Activated naive CD4-positive, alpha-beta T cell treated with anti-CD3 and anti-CD28 coated beads for 36 hours (primary cell): ENCODE measurements around the gene ATP5F1D. TPM values are rescaled to one million over a fixed set of nuclear protein-coding genes. Genes with fewer than 3 reads are reported as not detected.
"Not testable (repeated sequence)": the region's sequence is repeated elsewhere in the genome, so short reads cannot be mapped to it uniquely, and the experiment has no call there.

Experiments used
- CTCF ChIA-PET: fragments of 350-600 bp; sonication (Branson Sonifier 250); formaldehyde crosslinking; loops from one replicate; lab custom pipeline; 2021; ENCODE audit warnings: antibody characterized with exemption; lab: Charles Lee
- DNase-seq: peaks from one replicate; pipeline ENCODE4 v3.0.0-alpha.2; 2020
- H3K27ac Mint-ChIP-seq: one replicate; pipeline ENCODE4 v1.8.0; 2021; ENCODE audit warnings: mild to moderate bottlenecking, mixed read lengths
- H3K27me3 Mint-ChIP-seq: one replicate; pipeline ENCODE4 v1.8.0; 2021; ENCODE audit warnings: low read depth, mixed read lengths
- H3K36me3 Mint-ChIP-seq: one replicate; pipeline ENCODE4 v1.8.0; 2021; ENCODE audit warnings: low read depth, mixed read lengths
- H3K4me1 Mint-ChIP-seq: one replicate; pipeline ENCODE4 v1.8.0; 2021; ENCODE audit warnings: low read depth, mixed read lengths
- H3K4me3 Mint-ChIP-seq: one replicate; pipeline ENCODE4 v1.8.0; 2021; ENCODE audit warnings: mild to moderate bottlenecking, moderate library complexity, mixed read lengths
- H3K9me3 Mint-ChIP-seq: one replicate; pipeline ENCODE4 v1.8.0; 2021; ENCODE audit warnings: mixed read lengths
- intact Hi-C: fragments of 100-400 bp; cut with micrococcal nuclease; formaldehyde crosslinking; loops from one replicate; pipeline ENCODE4 v1.15.1; 2023
- total RNA-seq, 2 experiments: library from RNA; stranded (reverse); gene quantifications; one replicate each; pipeline ENCODE4 v1.2.3, GENCODE V29; 2021

Gene ATP5F1D
- total RNA-seq, 2 experiments from 2014 or later, result 153 TPM

- intact Hi-C loops, result no loop called here
- Mint-ChIP-seq H3K4me3 (peak within 1 kb of the TSS; percentile 68), H3K4me1 (peaks cover 28% of the 10 kb centered on the region), H3K27ac (no peak within 1 kb of the TSS), H3K36me3 (no peaks in the 10 kb centered on the region), H3K27me3 (peaks cover 10% of the 10 kb centered on the region), H3K9me3 (no peaks in the 10 kb centered on the region)
- CTCF ChIA-PET, result interaction anchor here (0.6 to 1.1 kb wide), 3 partner anchors 23 to 46 kb away, joined by 3 read pairs; no protein-coding TSS in a partner anchor
- DNase-seq, result no peak
Measured at GRCh38 chr19:1237754-1238368, 3.7 kb upstream of the ATP5F1D start, which contains the start of gene CBARP. TSS of gene CBARP (minus strand) at chr19:1238005. CDS start at chr19:1236100, 1,905 bp downstream.

GRCh38 chr19:1238369-1239303, 2.9 kb upstream of the ATP5F1D start:
- H3K9me3 Mint-ChIP-seq, result no peaks in the 10 kb centered on the region

GRCh38 chr19:1239420-1239795, 2.1 kb upstream of the ATP5F1D start:
- no peak for DNase-seq
- H3K9me3 Mint-ChIP-seq, result no peaks in the 10 kb centered on the region
- peaks cover 10% of the 10 kb centered on the region for H3K27me3 Mint-ChIP-seq
- intact Hi-C loops, result no loop called here
- peak overlapping the region; percentile 24 for H3K4me3 Mint-ChIP-seq
- CTCF ChIA-PET, result interaction anchor here (1.3 kb wide), 1 partner anchor 126 kb away, joined by 3 read pairs; no protein-coding TSS in a partner anchor
- H3K36me3 Mint-ChIP-seq, result no peaks in the 10 kb centered on the region
- H3K4me1 Mint-ChIP-seq, result peaks cover 39% of the 10 kb centered on the region
- H3K27ac Mint-ChIP-seq, result no peak overlapping the region

More at GRCh38 chr19:1238369-1239303, 2.9 kb upstream of the ATP5F1D start:
- Mint-ChIP-seq H3K27me3 (peaks cover 10% of the 10 kb centered on the region), H3K4me1 (peaks cover 35% of the 10 kb centered on the region), H3K27ac (no peak overlapping the region), H3K4me3 (peak overlapping the region; percentile 68), H3K36me3 (no peaks in the 10 kb centered on the region)
- intact Hi-C loops, result no loop called here
- no peak for DNase-seq
- CTCF ChIA-PET, result interaction anchor here (0.7 to 1.3 kb wide), 3 partner anchors 22 to 126 kb away, joined by 3 read pairs; no protein-coding TSS in a partner anchor

GRCh38 chr19:1239796-1240737, 1.5 kb upstream of the ATP5F1D start:
- DNase-seq, result peak; percentile 84
- Mint-ChIP-seq H3K4me1 (peaks cover 43% of the 10 kb centered on the region), H3K9me3 (no peaks in the 10 kb centered on the region), H3K36me3 (peaks cover 2% of the 10 kb centered on the region), H3K27ac (no peak overlapping the region), H3K4me3 (peak overlapping the region; percentile 24), H3K27me3 (peaks cover 10% of the 10 kb centered on the region)
- intact Hi-C loops, result loop anchor here (2.0 kb wide), 3 partner anchors 25 to 319 kb away; partner anchors contain the start of genes RNU6-2 and TMEM259
- CTCF ChIA-PET, result interaction anchor here (1.0 to 7.7 kb wide), 7 partner anchors 24 to 316 kb away, joined by 3 to 233 read pairs (median 4); partner anchors contain the start of genes ARHGAP45 and CIRBP

- Mint-ChIP-seq H3K27me3 (peaks cover 10% of the 10 kb centered on the region), H3K9me3 (no peaks in the 10 kb centered on the region), H3K4me3 (peak overlapping the region; percentile 84), H3K27ac (no peak overlapping the region), H3K4me1 (peaks cover 43% of the 10 kb centered on the region), H3K36me3 (peaks cover 2% of the 10 kb centered on the region)
- DNase-seq, result no peak
- CTCF ChIA-PET, result interaction anchor here (1.0 to 7.7 kb wide), 7 partner anchors 23 to 317 kb away, joined by 3 to 233 read pairs (median 4); partner anchors contain the start of genes ARHGAP45 and CIRBP
- intact Hi-C loops, result loop anchor here (2.0 kb wide), 3 partner anchors 26 to 320 kb away; partner anchors contain the start of genes RNU6-2 and TMEM259
Measured at GRCh38 chr19:1240925-1241324, 626 bp upstream of the ATP5F1D start.

- H3K4me1 Mint-ChIP-seq, result peaks cover 37% of the 10 kb centered on the region
- H3K27ac Mint-ChIP-seq, result peak overlapping the region; percentile 73
- CTCF ChIA-PET, result interaction anchor here (0.6 to 7.7 kb wide), 25 partner anchors 9 to 446 kb away, joined by 3 to 233 read pairs (median 4); partner anchors contain the start of genes ABCA7, CIRBP, CNN2 and FAM174C
- intact Hi-C loops, result loop anchor here (1.0 kb wide), 1 partner anchor 22 kb away; no protein-coding TSS in a partner anchor
- peaks cover 3% of the 10 kb centered on the region for H3K27me3 Mint-ChIP-seq
- no peaks in the 10 kb centered on the region for H3K9me3 Mint-ChIP-seq
- peak; percentile 88 for DNase-seq
- peaks cover 2% of the 10 kb centered on the region for H3K36me3 Mint-ChIP-seq
- H3K4me3 Mint-ChIP-seq, result peak overlapping the region; percentile 34
Measured at GRCh38 chr19:1243768-1244692, 2.5 kb downstream of the ATP5F1D start.

GRCh38 chr19:1244693-1245451, 3.3 kb downstream of the ATP5F1D start:
- Mint-ChIP-seq H3K27me3 (no peaks in the 10 kb centered on the region), H3K4me1 (peaks cover 33% of the 10 kb centered on the region), H3K36me3 (peaks cover 3% of the 10 kb centered on the region), H3K27ac (peak overlapping the region; percentile 73), H3K9me3 (no peaks in the 10 kb centered on the region), H3K4me3 (peak overlapping the region; percentile 34)
- CTCF ChIA-PET, result interaction anchor here (0.6 to 7.7 kb wide), 24 partner anchors 8 to 446 kb away, joined by 3 to 233 read pairs (median 4); partner anchors contain the start of genes ABCA7, CIRBP, CNN2 and FAM174C
- intact Hi-C loops, result loop anchor here (1.0 kb wide), 1 partner anchor 21 kb away; no protein-coding TSS in a partner anchor
- DNase-seq, result no peak

GRCh38 chr19:1245494-1246264, 4.1 kb downstream of the ATP5F1D start:
- intact Hi-C loops, result no loop called here
- H3K4me3 Mint-ChIP-seq, result no peak overlapping the region
- peaks cover 33% of the 10 kb centered on the region for H3K4me1 Mint-ChIP-seq
- no peak for DNase-seq
- H3K36me3 Mint-ChIP-seq, result peaks cover 3% of the 10 kb centered on the region
- no peak overlapping the region for H3K27ac Mint-ChIP-seq
- H3K9me3 Mint-ChIP-seq, result no peaks in the 10 kb centered on the region
- CTCF ChIA-PET, result interaction anchor here (2.5 to 7.7 kb wide), 2 partner anchors 19 to 27 kb away, joined by 25 to 233 read pairs; partner anchors contain the start of gene CIRBP
- no peaks in the 10 kb centered on the region for H3K27me3 Mint-ChIP-seq

GRCh38 chr19:1246265-1247087, 4.9 kb downstream of the ATP5F1D start:
- H3K4me3 Mint-ChIP-seq, result not testable (repeated sequence)
- H3K27ac Mint-ChIP-seq, result peak overlapping the region; percentile 31

More at GRCh38 chr19:1246265-1247087, 4.9 kb downstream of the ATP5F1D start:
- intact Hi-C loops, H3K27me3 Mint-ChIP-seq, H3K9me3 Mint-ChIP-seq, DNase-seq, H3K36me3 Mint-ChIP-seq: not testable (repeated sequence)
- peaks cover 25% of the 10 kb centered on the region for H3K4me1 Mint-ChIP-seq
- CTCF ChIA-PET, result interaction anchor here (7.7 kb wide), 1 partner anchor 18 kb away, joined by 233 read pairs; the partner anchor contains the start of gene CIRBP
